ENCODE results near the gene SCYGR8.
"Not testable (repeated sequence)": the region's sequence is repeated elsewhere in the genome, so short reads cannot be mapped to it uniquely, and the experiment has no call there.

Gene SCYGR8
- long read RNA-seq, donor 1 = 0 reads
- long read RNA-seq, donor 2 = 0 reads
- long read RNA-seq, donor 3 = 0 reads
- long read RNA-seq, donor 4 = 0 reads
- long read RNA-seq, donor 5 = 0 reads
- long read RNA-seq, donor 6 = 0 reads
- long read RNA-seq, donor 7 = 0 reads
- long read RNA-seq, donor 8 = 0 reads

GRCh38 chr2:227745594-227745993 is at the start of gene SCYGR8:
SCYGR8 (plus strand) TSS chr2:227745894; CDS start chr2:227745894, 0 bp downstream.
- no peak for DNase-seq

- DNase-seq = no peak
These were observed 48.6 kb upstream of the SCYGR8 start for GRCh38 chr2:227696990-227697679.

- no peak for DNase-seq
These were observed 44.1 kb upstream of the SCYGR8 start for GRCh38 chr2:227701556-227701955.

- DNase-seq = no peak
These were observed 42.4 kb upstream of the SCYGR8 start for GRCh38 chr2:227703280-227703732.

GRCh38 chr2:227703961-227704360 is 41.7 kb upstream of the SCYGR8 start:
- DNase-seq = no peak

- DNase-seq = no peak
These were observed 38.8 kb upstream of the SCYGR8 start for GRCh38 chr2:227706859-227707258.

- DNase-seq = no peak
These were observed 38.3 kb upstream of the SCYGR8 start for GRCh38 chr2:227707390-227707789.

GRCh38 chr2:227710986-227711385 is 34.7 kb upstream of the SCYGR8 start:
- no peak for DNase-seq

- no peak for DNase-seq
These were observed 32.4 kb upstream of the SCYGR8 start for GRCh38 chr2:227713291-227713690.

- no peak for DNase-seq
These were observed 29.2 kb upstream of the SCYGR8 start for GRCh38 chr2:227716501-227716900.

- DNase-seq = peak; percentile 77
These were observed 27.8 kb upstream of the SCYGR8 start, which contains the start of gene SLC19A3 for GRCh38 chr2:227717687-227718567. SLC19A3 (minus strand) TSS chr2:227718028; CDS start chr2:227702318, 15,710 bp downstream.

GRCh38 chr2:227719641-227720040 is 26.1 kb upstream of the SCYGR8 start:
- no peak for DNase-seq

GRCh38 chr2:227720680-227721079 is 25.0 kb upstream of the SCYGR8 start:
- DNase-seq = no peak

- not testable (repeated sequence) for DNase-seq
These were observed 22.9 kb upstream of the SCYGR8 start for GRCh38 chr2:227722821-227723220.

- DNase-seq = no peak
These were observed 21.2 kb upstream of the SCYGR8 start, which contains the start of gene SCYGR6 for GRCh38 chr2:227724394-227725039. SCYGR6 (minus strand) TSS chr2:227724757; CDS start chr2:227724757, 0 bp downstream.

GRCh38 chr2:227728035-227728434 is 17.7 kb upstream of the SCYGR8 start, which contains the start of gene SCYGR7:
SCYGR7 (plus strand) TSS chr2:227728335; CDS start chr2:227728335, 0 bp downstream.
- DNase-seq = no peak

GRCh38 chr2:227739351-227739750 is 6.3 kb upstream of the SCYGR8 start:
- DNase-seq = no peak

- DNase-seq = not testable (repeated sequence)
These were observed 5.0 kb upstream of the SCYGR8 start for GRCh38 chr2:227740705-227741104.

- DNase-seq = no peak
These were observed 2.4 kb downstream of the SCYGR8 start for GRCh38 chr2:227748079-227748478.

- DNase-seq = not testable (repeated sequence)
These were observed 10.6 kb downstream of the SCYGR8 start for GRCh38 chr2:227756261-227756660.

GRCh38 chr2:227759411-227760118 is 13.9 kb downstream of the SCYGR8 start:
- DNase-seq = peak; percentile 45

All from right kidney (tissue), 9 donors.